ENCODE measurements around the gene HSFX4. TPM values are rescaled to one million over a fixed set of nuclear protein-coding genes. Genes with fewer than 3 reads are reported as not detected.
A peak's percentile ranks its signal among the peaks of the same experiment; 100 is the strongest.

The HSFX4 gene
- total RNA-seq, 1 donor from 2014 or later, result not detected

- Mint-ChIP-seq H3K27me3 (ENCODE audit: insufficient read depth, low read depth) (peaks cover 3% of the 10 kb centered on the region), H3K36me3 (no peaks in the 10 kb centered on the region), H3K4me3 (no peak overlapping the region), H3K4me1 (no peaks in the 10 kb centered on the region), H3K9me3 (no peaks in the 10 kb centered on the region), H3K27ac (no peak overlapping the region)
- H3F3A ChIP-seq (ENCODE audit: low read depth), result no peaks in the 10 kb centered on the region
- TF ChIP-seq EZH2 (IDR thresholded peaks at IDR 0.05), result no peak
- peak; percentile 27 for TF ChIP-seq CTCF (IDR thresholded peaks at IDR 0.05)
- no peaks in the 10 kb centered on the region for H3K4me1 ChIP-seq
- H3K79me2 ChIP-seq (ENCODE audit: low read depth), result no peaks in the 10 kb centered on the region
- no peaks in the 10 kb centered on the region for H4K20me1 ChIP-seq (ENCODE audit: low read depth)
- H3K27me3 ChIP-seq, result no peaks in the 10 kb centered on the region
- no peak for DNase-seq (ENCODE audit: low spot score)
- H3K4me3 ChIP-seq, result no peak overlapping the region
- H3K27ac ChIP-seq, result no peak overlapping the region
- no peak overlapping the region for H3K4me2 ChIP-seq
- no peak overlapping the region for H3K9ac ChIP-seq
- no peaks in the 10 kb centered on the region for H3K36me3 ChIP-seq
- peak overlapping the region; percentile 77 for H2AFZ ChIP-seq (replicated peaks)
- H3K9me3 ChIP-seq (ENCODE audit: low read depth), result no peaks in the 10 kb centered on the region
Observed at GRCh38 chrX:149903889-149904748, 25.3 kb upstream of the HSFX4 start.

GRCh38 chrX:149908308-149908707 lies 21.1 kb upstream of the HSFX4 start:
- H3F3A ChIP-seq (ENCODE audit: low read depth), result peaks cover 16% of the 10 kb centered on the region
- H2AFZ ChIP-seq (replicated peaks), result no peak overlapping the region

GRCh38 chrX:149908727-149909126 lies 20.6 kb upstream of the HSFX4 start:
- Mint-ChIP-seq H3K27me3 (ENCODE audit: insufficient read depth, low read depth) (peaks cover 5% of the 10 kb centered on the region), H3K9me3 (peaks cover 10% of the 10 kb centered on the region), H3K27ac (no peak overlapping the region), H3K4me3 (no peak overlapping the region), H3K36me3 (no peaks in the 10 kb centered on the region), H3K4me1 (no peaks in the 10 kb centered on the region)
- no peak overlapping the region for H3K9ac ChIP-seq
- no peak for DNase-seq (ENCODE audit: low spot score)
- no peaks in the 10 kb centered on the region for H3K79me2 ChIP-seq (ENCODE audit: low read depth)
- no peaks in the 10 kb centered on the region for H3K27me3 ChIP-seq
- peaks cover 16% of the 10 kb centered on the region for H3F3A ChIP-seq (ENCODE audit: low read depth)
- H3K4me3 ChIP-seq, result no peak overlapping the region
- H2AFZ ChIP-seq (replicated peaks), result no peak overlapping the region
- no peak overlapping the region for H3K27ac ChIP-seq
- no peaks in the 10 kb centered on the region for H3K4me1 ChIP-seq
- no peak overlapping the region for H3K4me2 ChIP-seq
- peaks cover 5% of the 10 kb centered on the region for H3K9me3 ChIP-seq (ENCODE audit: low read depth)
- H4K20me1 ChIP-seq (ENCODE audit: low read depth), result no peaks in the 10 kb centered on the region
- H3K36me3 ChIP-seq, result no peaks in the 10 kb centered on the region
- TF ChIP-seq CTCF (IDR thresholded peaks at IDR 0.05) (no peak), EZH2phosphoT487 (IDR thresholded peaks at IDR 0.05) (no peak), EZH2 (IDR thresholded peaks at IDR 0.05) (no peak)

More at GRCh38 chrX:149908308-149908707, 21.1 kb upstream of the HSFX4 start:
- DNase-seq (ENCODE audit: low spot score), result no peak
- Mint-ChIP-seq H3K9me3 (peaks cover 8% of the 10 kb centered on the region), H3K27me3 (ENCODE audit: insufficient read depth, low read depth) (peaks cover 5% of the 10 kb centered on the region), H3K36me3 (no peaks in the 10 kb centered on the region), H3K4me3 (no peak overlapping the region), H3K4me1 (no peaks in the 10 kb centered on the region), H3K27ac (no peak overlapping the region)
- Histone ChIP-seq H4K20me1 (ENCODE audit: low read depth) (no peaks in the 10 kb centered on the region), H3K4me2 (no peak overlapping the region), H3K79me2 (ENCODE audit: low read depth) (no peaks in the 10 kb centered on the region), H3K27ac (no peak overlapping the region), H3K4me3 (no peak overlapping the region), H3K27me3 (no peaks in the 10 kb centered on the region), H3K36me3 (no peaks in the 10 kb centered on the region), H3K9ac (no peak overlapping the region), H3K4me1 (no peaks in the 10 kb centered on the region), H3K9me3 (ENCODE audit: low read depth) (peaks cover 5% of the 10 kb centered on the region)
- TF ChIP-seq EZH2phosphoT487 (IDR thresholded peaks at IDR 0.05), result no peak
- no peak for TF ChIP-seq CTCF (IDR thresholded peaks at IDR 0.05)
- TF ChIP-seq EZH2 (IDR thresholded peaks at IDR 0.05), result no peak
